Measurements from ENCODE around the gene TAP2. TPM values are rescaled to one million over a fixed set of nuclear protein-coding genes. Genes with fewer than 3 reads are reported as not detected.

Gene TAP2
- total and polyA plus RNA-seq, 2 experiments from 2014 or later: 4.9 to 102 TPM

- H4K20me1 ChIP-seq (replicated peaks; ENCODE audit: insufficient read depth): no peaks in the 10 kb centered on the region
- Mint-ChIP-seq H3K4me1 (peaks cover 20% of the 10 kb centered on the region), H3K27me3 (ENCODE audit: insufficient read depth, low read depth, poor library complexity) (peaks cover 41% of the 10 kb centered on the region), H3K27ac (no peak overlapping the region), H3K9me3 (no peaks in the 10 kb centered on the region; the same call in 2 of the 3 replicates), H3K4me3 (no peak overlapping the region), H3K36me3 (ENCODE audit: low read depth) (peaks cover 15% of the 10 kb centered on the region; the same call in 2 of the 3 replicates)
- TF ChIP-seq STAT1 (IDR thresholded peaks at IDR 0.05; ENCODE audit: unreplicated experiment) (no peak), JUNB (IDR thresholded peaks at IDR 0.05; ENCODE audit: unreplicated experiment) (no peak), ZNF331 (CRISPR knock-in tag; IDR thresholded peaks at IDR 0.05; ENCODE audit: low read depth) (no peak), NANOG (IDR thresholded peaks at IDR 0.05; ENCODE audit: borderline replicate concordance) (no peak), EZH2phosphoT487 (IDR thresholded peaks at IDR 0.05; ENCODE audit: unreplicated experiment) (no peak), CREB1 (CRISPR knock-in tag; IDR thresholded peaks at IDR 0.05; ENCODE audit: low read depth) (no peak), EZH2 (IDR thresholded peaks at IDR 0.05; ENCODE audit: low read depth, unreplicated experiment) (no peak)
- no peak overlapping the region for H3K27ac ChIP-seq (ENCODE audit: low read depth)
- no peak overlapping the region for H3K4me3 ChIP-seq
- no peak for ATAC-seq
- H2AFZ ChIP-seq: no peak overlapping the region
- DNase-seq (ENCODE audit: low spot score): no peak
- no peaks in the 10 kb centered on the region for H3K79me2 ChIP-seq (replicated peaks; ENCODE audit: insufficient read depth)
- 0 out of 2 replicates have a peak, but pooled peaks cover 5% of the 10 kb centered on the region for H3F3A ChIP-seq (replicated peaks; ENCODE audit: low read depth)
- no peaks in the 10 kb centered on the region for H3K9me2 ChIP-seq (ENCODE audit: insufficient read depth)
- H3K4me2 ChIP-seq: no peak overlapping the region
- H3K4me1 ChIP-seq (ENCODE audit: insufficient read depth): peaks cover 12% of the 10 kb centered on the region; the same call in 1 of the 2 replicates
- peaks cover 40% of the 10 kb centered on the region for H3K27me3 ChIP-seq (ENCODE audit: insufficient read depth)
- no peaks in the 10 kb centered on the region; the same call in 1 of the 2 replicates for H3K36me3 ChIP-seq (ENCODE audit: insufficient read depth)
Measured at GRCh38 chr6:32851025-32851424, 12.5 kb upstream of the TAP2 start.

GRCh38 chr6:32849126-32849525, 10.6 kb upstream of the TAP2 start:
- H3K27me3 Mint-ChIP-seq (ENCODE audit: insufficient read depth, low read depth, poor library complexity): peaks cover 30% of the 10 kb centered on the region
- Histone ChIP-seq H3K79me2 (replicated peaks; ENCODE audit: insufficient read depth) (no peaks in the 10 kb centered on the region), H2AFZ (no peak overlapping the region), H3K36me3 (ENCODE audit: insufficient read depth) (no peaks in the 10 kb centered on the region; the same call in 1 of the 2 replicates), H3K9me2 (ENCODE audit: insufficient read depth) (no peaks in the 10 kb centered on the region), H3K4me3 (no peak overlapping the region), H4K20me1 (replicated peaks; ENCODE audit: insufficient read depth) (no peaks in the 10 kb centered on the region), H3K4me1 (ENCODE audit: insufficient read depth) (peaks cover 6% of the 10 kb centered on the region; the same call in 1 of the 2 replicates), H3K27me3 (ENCODE audit: insufficient read depth) (peaks cover 21% of the 10 kb centered on the region), H3K27ac (ENCODE audit: low read depth) (no peak overlapping the region), H3F3A (replicated peaks; ENCODE audit: low read depth) (0 out of 2 replicates have a peak, but pooled peaks cover 5% of the 10 kb centered on the region), H3K4me2 (no peak overlapping the region)
- DNase-seq (ENCODE audit: low spot score) (no peak), ATAC-seq (no peak)
- H3K9me3 Mint-ChIP-seq: no peaks in the 10 kb centered on the region; the same call in 2 of the 3 replicates
- H3K36me3 Mint-ChIP-seq (ENCODE audit: low read depth): peaks cover 15% of the 10 kb centered on the region; the same call in 2 of the 3 replicates
- peaks cover 20% of the 10 kb centered on the region for H3K4me1 Mint-ChIP-seq
- H3K27ac Mint-ChIP-seq: no peak overlapping the region
- no peak overlapping the region for H3K4me3 Mint-ChIP-seq
- TF ChIP-seq CREB1 (CRISPR knock-in tag; IDR thresholded peaks at IDR 0.05; ENCODE audit: low read depth) (no peak), ZNF462 (CRISPR knock-in tag; IDR thresholded peaks at IDR 0.05) (no peak), ZNF114 (CRISPR knock-in tag; IDR thresholded peaks at IDR 0.05) (no peak), EZH2phosphoT487 (IDR thresholded peaks at IDR 0.05; ENCODE audit: unreplicated experiment) (no peak), JUNB (IDR thresholded peaks at IDR 0.05; ENCODE audit: unreplicated experiment) (no peak), STAT1 (IDR thresholded peaks at IDR 0.05; ENCODE audit: unreplicated experiment) (no peak), NANOG (IDR thresholded peaks at IDR 0.05; ENCODE audit: borderline replicate concordance) (no peak)
- TF ChIP-seq, protein P1, sequence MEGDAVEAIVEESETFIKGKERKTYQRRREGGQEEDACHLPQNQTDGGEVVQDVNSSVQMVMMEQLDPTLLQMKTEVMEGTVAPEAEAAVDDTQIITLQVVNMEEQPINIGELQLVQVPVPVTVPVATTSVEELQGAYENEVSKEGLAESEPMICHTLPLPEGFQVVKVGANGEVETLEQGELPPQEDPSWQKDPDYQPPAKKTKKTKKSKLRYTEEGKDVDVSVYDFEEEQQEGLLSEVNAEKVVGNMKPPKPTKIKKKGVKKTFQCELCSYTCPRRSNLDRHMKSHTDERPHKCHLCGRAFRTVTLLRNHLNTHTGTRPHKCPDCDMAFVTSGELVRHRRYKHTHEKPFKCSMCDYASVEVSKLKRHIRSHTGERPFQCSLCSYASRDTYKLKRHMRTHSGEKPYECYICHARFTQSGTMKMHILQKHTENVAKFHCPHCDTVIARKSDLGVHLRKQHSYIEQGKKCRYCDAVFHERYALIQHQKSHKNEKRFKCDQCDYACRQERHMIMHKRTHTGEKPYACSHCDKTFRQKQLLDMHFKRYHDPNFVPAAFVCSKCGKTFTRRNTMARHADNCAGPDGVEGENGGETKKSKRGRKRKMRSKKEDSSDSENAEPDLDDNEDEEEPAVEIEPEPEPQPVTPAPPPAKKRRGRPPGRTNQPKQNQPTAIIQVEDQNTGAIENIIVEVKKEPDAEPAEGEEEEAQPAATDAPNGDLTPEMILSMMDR (conservative IDR thresholded peaks at IDR 0.05; ENCODE audit: low read depth in 2 of 2): no peak

All from GM23338 (cell line).